ENCODE measurements around the gene PITRM1.

Gene PITRM1

DNA sequence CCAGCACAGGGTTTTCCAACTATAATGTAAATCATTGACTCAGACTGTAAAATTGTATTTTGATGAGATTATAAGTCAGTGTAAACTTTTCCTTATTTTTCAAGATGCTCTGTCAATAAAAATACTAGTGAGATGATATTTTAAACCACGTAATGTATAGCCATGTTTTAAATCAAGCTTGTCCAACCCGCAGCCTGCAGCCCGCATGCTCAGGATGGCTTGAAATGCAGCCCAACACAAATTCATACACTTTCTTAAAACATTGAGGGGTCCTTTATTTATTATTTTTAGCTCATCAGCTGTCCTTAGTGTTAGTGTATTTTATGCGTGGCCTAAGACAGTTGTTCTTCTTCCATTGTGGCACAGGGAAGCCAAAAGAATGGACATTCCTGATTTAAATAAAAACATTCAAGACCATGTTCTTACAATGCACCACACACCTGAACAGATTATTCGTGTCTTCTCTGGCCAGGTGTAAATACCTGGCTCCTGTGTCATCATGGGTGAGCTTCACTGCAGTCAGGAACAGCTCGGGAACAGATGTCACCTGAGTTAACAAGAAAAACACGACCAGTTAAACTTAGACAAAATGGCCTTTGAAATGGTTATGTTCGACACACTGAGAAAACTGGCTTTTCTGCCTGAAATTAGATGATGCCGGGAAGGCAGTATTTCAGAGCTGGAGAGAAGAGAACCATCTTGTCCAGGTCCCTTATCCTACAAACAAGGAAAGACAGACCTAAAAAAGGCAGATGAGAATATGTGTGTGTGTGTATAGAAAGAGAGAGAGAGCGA lies 5.9 kb downstream of the PITRM1 start:
- no peak for DNase-seq

- DNase-seq = no peak
Measured at GRCh38 chr10:3165196-3165595, 7.4 kb downstream of the PITRM1 start.

DNA sequence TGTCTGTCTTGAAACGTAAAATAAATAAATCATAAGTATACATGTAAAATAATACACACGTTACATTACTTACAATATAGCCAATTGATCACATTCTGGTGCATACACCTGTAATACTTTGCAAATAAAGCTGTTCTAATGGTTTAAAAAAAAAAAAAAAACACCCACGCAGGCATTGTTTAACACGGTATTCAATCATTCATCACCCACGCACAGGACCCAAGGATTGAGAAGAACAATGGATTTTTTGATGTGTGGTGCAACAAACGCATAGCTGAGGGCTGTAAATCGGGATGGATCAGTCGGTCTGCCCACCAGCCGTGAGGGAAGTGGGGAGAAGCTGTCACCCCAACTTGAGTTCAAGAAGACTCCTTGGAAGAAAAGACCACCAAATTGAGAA lies 8.7 kb downstream of the PITRM1 start:
- no peak for DNase-seq

DNA sequence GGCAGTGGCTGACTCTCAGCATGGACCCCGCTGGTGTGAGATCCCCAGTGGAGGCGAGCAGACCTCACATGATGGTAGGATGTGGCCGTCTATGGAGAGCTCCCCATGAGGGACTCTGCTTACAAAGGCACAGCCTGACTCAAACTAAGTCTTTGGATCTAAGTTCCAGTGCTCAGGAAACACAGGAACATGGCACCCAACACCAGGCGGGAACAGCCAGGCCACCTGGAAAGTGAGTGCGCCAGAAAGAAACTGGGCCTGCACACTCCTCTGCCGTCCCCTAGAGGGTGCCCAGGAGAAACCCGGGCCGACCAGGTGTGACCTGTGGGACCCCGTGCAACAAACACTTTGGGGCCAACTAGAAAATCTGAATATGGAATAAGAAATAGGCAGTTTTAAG lies 10.0 kb downstream of the PITRM1 start:
- no peak for DNase-seq

GRCh38 chr10:3159152-3159551 lies 13.4 kb downstream of the PITRM1 start:
- DNase-seq = no peak

- DNase-seq = no peak
Measured at GRCh38 chr10:3154666-3155065, 17.9 kb downstream of the PITRM1 start.

DNA sequence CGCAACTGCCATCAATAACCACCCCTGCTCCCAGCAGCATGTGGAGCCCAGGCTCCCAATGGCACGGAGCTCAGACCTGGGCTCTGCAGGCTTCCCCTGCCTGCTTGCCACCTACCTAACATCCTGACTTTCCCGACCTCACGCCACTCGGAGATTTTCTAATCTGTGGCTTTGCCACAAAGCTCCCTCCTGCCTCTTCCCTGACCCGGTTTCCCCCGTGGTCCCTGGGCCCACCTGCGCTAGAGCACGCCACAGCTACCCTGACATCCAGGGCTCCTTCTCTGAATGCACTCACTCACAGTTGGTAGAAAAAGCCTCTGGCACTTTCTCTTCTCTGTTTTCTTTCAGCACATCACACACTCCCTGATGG lies 20.0 kb downstream of the PITRM1 start:
- DNase-seq = no peak

DNA sequence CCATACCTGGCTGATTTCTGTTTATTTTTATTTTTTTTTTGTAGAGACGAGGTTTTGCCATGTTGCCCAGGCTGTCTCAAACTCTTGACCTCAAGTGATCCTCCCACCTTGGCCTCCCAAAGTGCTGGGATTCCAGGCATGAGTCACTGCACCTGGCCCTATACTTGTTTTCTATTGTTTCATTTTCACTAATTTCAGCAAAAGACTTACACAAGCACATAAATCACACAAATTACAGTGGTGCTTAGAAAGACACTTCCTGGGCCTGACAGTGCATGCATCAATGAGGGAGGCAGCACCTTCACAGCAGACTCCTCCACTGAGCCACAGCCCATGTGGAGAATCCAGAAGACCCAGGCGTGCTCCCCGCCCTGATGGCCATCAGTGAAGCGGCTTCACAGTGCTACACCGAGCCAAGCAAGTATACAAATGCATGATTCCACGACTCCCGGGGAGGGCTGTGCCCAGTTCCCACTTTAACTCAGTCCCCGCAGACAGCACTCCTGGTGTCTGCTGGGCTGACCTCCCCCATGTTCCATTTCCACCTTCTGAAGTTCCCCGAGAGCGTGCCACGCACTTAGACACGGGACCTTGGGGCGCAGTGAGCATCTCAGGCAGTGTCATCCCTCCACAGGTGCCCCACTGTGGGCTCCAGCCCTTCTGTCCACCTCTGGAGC lies 20.6 kb downstream of the PITRM1 start:
- DNase-seq = no peak

GRCh38 chr10:3150961-3151360 lies 21.6 kb downstream of the PITRM1 start:
- DNase-seq = no peak

DNA sequence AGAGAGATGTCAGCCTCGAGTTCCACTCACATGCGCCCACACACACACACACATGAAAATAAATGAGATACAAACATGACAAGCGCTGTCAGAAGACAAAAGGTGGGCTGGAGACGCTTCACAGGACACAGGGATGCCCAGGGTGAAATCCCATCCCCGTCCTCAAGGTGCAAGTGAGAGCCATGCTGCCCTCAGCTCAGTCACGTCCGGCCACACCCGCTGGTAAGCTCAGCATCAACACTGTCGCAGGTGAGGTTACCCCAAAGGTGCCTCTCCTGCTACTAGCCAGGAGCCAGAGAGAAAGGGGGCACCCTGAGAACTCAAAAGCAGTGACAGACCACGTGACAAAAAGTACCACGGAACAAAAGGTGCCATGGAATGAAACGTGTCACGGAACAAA lies 22.2 kb downstream of the PITRM1 start:
- DNase-seq = no peak

DNA sequence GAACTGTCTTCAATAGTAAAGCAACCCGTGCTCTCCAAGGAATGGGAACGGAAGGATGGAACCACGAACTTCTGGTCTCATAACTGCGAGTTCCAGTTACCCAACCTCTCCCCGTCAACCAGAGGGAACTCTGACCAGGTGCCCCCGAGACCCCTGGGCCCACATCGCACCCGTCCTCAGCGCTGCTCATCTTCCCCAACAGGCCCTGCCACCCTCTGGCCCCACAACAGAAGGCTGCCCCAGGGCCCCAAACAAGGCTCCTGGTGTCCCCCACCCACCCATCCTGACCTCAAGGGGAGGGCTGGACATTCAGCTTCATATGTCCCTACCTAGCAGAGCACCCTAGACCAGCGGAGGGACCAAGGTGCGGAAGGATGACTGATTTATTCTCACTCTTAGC lies 22.7 kb downstream of the PITRM1 start:
- DNase-seq = no peak

DNA sequence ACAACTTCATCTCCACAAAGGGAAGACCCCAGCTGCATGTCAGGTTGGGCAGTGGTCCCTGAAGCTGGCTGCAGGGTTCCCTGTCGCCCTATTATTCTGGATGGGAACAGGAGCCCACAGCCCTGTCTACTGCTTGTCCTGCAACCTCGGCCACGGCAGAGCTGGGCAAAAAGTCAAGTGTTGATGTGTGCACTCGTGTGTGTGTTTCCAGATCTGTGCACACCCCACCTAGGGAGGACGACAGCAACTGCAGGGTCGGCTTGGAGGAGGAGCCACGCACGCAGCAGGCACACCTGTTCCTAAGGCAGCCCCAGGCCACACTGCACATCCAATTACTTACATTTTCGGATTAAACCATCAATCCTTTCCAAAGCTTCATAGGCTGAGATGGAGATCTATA lies 23.6 kb downstream of the PITRM1 start:
- DNase-seq = no peak

DNA sequence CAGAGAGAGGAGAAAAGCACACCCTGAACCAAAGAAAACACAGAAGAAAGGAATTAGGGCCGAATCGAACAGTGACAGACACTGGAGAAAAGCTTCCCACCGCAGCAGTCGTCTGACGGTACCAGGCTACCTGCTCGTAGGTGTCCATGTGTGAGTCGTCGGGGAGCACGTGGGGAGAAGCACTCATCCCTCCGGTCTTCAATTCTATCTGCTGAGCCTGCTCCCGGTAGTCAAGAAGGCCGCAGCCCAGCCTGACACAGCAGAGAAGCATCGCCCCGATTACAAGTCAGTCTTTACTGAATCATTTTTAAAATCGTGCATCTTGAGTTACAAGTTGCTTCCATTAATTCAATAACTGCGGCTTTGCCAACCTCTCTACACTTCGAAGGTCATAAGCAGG lies 24.5 kb downstream of the PITRM1 start:
- DNase-seq = no peak

- DNase-seq = no peak
Measured at GRCh38 chr10:3147117-3147820, 25.3 kb downstream of the PITRM1 start.

GRCh38 chr10:3146289-3146688 lies 26.3 kb downstream of the PITRM1 start:
- no peak for DNase-seq

GRCh38 chr10:3145366-3145765 lies 27.2 kb downstream of the PITRM1 start:
- DNase-seq = no peak

DNA sequence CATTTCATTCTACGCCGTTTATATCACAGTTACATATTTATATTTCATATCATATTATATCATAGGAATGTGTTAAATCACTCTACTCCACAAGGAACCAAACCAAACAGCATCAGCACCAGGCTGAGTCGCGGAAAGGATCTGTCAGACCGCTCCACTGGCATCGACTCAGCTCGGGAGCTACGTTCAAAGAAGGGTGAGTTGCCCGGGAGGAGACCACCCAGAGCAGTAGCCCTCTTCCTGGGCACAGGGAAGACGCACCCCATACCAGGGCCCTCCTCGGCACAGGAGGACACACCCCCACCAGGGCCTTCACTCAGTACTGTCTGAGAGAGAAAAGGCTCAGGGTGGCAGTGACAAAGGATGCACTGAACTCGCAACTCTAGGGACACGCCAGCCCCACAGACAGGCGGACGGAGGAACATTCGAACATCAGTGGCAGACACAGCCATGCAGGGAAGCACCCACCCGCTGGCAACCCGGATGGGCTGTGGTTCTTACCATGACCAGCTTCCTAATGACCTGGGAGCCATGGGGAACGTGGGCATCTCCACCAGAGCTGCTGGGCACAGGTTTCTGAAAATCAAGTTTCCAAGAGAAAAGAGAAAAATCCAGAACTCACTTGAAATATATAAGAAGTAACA lies 28.7 kb downstream of the PITRM1 start:
- no peak for DNase-seq

- DNase-seq = no peak
Measured at GRCh38 chr10:3143366-3143765, 29.2 kb downstream of the PITRM1 start.

DNA sequence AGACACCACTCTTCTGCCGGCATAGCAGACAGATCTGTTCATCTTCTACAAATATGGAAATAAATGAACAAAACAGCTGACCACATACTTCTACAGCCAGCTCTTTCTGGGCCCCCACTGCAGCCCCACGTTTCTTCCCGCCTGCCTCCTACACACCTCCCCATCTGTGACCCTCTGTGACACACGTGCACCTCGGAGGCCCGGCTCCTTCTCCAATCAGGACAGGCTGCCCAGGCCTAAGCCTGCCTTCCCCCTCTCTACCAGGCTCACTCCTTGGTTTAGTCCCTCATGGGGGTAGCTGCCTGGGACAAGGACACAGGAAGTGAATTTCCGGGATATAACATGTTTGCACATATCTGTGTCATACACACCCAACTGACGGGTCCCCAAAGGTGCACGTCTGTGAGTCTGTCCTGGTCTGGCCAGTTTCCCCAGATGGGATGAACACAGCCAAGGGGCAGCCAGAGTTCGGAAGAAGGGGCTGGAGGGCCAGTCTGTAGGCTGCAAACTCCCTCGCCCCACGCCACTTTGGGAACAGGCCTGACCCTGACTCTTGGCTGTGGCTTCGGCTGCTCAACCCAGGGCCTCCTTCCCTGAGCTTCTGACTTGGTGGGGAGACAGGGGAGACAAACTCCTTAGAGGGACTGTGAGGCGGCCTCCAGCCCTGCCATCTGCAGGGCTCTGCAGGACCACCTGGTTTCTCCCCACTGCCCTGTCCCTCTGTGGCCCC lies 30.3 kb downstream of the PITRM1 start:
- no peak for DNase-seq

- DNase-seq = no peak
Measured at GRCh38 chr10:3141351-3142005, 31.1 kb downstream of the PITRM1 start.

- DNase-seq = no peak
Measured at GRCh38 chr10:3140280-3140679, 32.3 kb downstream of the PITRM1 start.

DNA sequence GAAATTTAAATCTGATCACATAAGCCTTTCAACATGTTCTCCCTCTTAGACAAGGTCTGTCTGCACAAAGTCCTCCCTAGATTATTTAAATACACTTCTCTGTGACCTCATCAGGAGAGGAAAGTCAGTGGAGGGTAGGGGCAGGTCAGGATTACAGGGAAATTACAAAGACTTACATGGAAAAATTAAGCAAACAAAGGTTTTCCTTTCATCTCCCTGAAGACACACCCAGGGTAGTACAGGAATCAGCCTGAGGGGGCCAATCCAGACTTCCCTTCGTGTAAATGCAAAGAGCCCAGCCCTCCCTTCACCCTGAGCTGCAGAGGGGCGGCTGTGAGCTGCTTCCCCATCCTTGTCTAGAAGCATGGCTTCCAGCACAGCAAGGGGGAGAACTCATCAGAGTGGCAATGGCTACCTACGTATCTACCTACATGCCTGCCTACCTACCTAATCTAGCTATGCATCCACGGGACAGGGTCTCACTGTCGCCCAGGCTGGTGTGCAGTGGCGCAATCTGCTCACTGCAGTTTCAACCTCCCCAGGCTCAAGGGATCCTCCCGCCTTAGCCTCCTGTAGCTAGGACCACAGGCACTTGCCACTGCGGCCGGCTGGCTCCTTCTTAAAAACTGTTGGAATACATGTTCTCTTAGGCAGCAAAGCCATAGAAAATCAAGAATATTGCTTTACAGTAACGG lies 33.2 kb downstream of the PITRM1 start:
- no peak for DNase-seq
